COLO668 (cell line): ENCODE results near the gene ARHGAP35.
"Not testable (repeated sequence)": the region's sequence is repeated elsewhere in the genome, so short reads cannot be mapped to it uniquely, and the experiment has no call there.

Experiments used
- DNase-seq: peaks from one replicate; lab custom pipeline; 2025; ENCODE audit not compliant: unreplicated experiment; lab: John Stamatoyannopoulos, UW

ARHGAP35 gene

DNA sequence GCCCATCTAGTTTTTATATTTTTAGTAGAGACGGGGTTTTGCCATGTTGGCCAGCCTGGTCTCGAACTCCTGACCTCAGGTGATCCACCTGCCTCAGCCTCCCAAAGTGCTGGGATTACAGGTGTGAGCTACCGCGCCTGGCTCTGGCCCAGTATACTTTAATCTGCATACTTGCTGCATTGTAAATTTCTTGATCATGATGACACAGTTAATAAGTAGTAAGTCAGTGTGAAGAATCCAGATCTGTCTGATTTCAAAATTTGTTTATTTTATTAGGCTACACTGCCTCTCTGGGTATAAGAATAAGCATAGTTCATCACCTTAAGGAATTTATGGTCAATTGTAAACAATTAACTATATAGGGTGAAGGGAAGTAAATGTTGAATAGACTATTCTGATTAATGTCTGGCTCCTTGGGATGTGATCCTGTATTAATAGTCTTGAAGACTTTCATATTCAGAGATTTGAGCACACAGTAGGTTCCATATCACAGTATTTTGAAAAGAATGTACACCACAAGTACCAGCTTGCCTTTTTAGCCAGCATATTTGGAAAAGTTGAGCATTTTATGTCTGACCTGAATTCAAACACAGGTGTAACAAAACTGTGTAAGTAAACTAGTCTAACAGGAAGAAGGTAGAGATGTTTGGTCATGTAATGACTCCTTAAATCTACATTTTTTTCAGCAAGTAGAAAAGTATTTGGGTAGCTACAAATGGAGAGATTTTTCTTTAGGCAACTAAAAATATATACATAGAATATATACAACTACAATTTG, 7.4 kb downstream of the ARHGAP35 start:
- no peak for DNase-seq

DNA sequence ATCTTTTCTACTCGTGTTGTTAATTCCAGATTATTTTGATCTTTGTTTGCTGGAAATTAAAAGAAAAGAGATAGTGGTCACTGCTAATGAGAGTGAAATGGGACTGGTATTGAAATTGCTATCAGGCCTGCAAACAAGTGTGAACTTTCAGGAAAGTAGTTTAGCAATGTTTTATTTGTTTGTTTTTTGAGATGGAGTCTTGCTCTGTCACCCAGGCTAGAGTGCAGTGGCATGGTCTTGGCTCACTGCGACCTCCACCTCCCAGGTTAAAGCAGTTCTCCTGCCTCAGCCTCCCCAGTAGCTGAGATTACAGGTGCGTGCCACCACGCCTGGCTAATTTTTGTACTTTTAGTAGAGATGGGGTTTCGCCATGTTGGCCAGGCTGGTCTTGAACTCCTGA, 10.4 kb downstream of the ARHGAP35 start:
- DNase-seq, result not testable (repeated sequence)

DNA sequence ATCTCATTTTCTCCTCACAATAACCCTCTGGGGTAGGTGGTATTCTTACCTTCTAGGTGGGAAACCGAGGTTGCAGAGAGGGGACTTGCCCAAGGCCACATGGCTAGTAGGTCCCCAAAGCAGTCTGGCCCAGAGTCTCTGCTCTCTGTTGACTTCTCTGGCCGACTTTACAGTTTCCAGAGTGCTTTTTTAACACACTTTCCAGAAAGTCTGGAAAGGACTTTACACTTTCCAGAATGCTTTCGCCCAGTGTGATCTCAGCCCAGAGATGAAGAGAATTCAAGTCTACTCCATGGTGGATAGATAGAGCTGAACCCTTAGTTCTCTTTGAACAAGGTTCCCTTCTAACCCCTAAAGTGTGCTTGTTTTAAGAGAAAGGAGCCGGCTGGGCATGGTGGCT, 12.2 kb downstream of the ARHGAP35 start:
- DNase-seq, result no peak

DNA sequence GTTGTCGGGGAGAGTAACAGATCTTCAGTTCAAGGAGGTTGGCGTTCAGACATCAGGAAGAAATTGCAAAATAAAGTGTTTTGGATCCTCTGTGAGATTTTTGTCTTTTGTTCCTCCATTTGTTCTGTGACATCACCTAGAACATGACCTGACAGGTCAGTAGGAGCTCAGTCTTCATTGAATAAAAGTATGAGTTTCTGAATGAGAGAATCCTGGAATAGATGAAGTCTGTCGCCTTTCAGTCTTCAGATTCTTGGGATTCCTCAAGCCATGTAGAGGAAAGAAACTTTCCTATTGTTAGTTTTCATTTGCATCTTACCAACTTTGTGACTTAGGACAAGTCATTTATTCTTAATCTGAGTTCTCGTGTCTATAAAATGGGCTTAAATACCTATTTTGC, 14.4 kb downstream of the ARHGAP35 start:
- no peak for DNase-seq

GRCh38 chr19:46875657-46876056, 14.9 kb downstream of the ARHGAP35 start:
- no peak for DNase-seq

DNA sequence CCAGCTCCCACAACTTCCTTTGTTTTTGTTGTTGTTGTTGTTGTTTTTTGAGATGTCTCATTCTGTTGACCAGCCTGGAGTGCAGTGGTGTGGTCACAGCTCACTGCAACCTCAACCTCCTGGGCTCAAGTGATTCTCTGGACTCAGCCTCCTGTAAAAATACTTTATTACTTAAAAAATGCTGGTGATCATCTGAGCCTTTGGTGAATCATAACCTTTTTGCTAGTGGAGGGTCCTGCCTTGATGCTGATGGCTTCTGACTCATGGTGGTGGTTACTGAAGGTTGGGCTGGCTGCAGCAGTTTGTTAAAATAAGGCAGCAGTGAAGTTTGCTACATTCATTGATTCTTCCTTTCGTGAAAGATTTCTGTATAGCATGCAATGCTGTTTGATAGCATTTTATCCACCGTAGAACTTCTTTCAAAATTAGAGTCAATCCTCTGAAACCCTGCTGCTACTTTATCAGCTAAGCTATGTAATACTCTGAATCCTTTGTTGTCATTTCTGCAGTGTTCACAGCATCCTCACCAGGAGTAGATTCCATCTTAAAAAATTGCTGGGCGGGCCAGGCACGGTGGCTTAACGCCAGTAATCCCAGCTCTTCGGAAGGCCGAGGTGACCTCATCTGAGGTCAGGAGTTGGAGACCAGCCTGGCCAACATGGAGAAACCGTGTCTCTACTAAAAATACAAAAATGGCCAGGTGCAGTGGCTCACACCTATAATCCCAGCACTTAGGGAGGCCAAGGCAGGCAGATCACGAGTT, 18.0 kb downstream of the ARHGAP35 start:
- no peak for DNase-seq

- no peak for DNase-seq
These were observed 19.6 kb downstream of the ARHGAP35 start for GRCh38 chr19:46880431-46880830.

DNA sequence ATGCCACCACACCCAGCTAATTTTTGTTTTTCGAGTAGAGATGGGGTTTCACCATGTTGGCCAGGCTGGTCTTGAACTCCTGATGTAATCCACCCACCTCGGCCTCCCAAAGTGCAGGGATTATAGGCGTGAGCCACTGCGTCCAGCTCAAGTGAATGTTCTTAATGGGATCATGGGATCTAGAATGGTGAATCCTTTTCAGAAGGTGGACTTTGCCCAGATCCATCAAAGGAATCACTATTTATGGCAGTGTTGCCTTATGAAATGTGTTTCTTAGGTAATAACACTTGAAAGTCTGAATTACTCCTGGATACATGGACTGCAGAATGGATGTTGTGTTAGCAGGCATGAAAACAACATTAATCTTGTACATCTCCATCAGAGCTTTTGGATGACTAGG, 20.3 kb downstream of the ARHGAP35 start:
- no peak for DNase-seq

DNA sequence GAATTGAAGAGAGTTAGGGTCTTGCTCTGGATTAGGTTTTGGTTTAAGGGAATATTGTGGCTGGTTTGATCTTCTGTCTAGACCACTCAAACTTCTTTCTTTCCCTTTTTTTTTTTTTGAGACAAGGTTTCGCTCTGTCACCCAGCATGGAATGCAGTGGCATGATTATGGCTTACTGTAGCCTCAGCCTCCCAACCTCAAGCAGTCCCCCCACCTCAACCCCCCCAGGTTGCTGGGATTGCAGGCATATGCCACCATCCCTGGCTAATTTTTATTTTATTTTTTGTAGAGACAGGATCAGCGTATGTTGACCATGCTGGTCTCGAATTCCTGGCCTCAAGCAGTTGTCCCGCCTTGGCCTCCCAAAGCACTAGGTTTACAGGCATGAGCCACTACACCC, 21.2 kb downstream of the ARHGAP35 start:
- DNase-seq, result no peak

DNA sequence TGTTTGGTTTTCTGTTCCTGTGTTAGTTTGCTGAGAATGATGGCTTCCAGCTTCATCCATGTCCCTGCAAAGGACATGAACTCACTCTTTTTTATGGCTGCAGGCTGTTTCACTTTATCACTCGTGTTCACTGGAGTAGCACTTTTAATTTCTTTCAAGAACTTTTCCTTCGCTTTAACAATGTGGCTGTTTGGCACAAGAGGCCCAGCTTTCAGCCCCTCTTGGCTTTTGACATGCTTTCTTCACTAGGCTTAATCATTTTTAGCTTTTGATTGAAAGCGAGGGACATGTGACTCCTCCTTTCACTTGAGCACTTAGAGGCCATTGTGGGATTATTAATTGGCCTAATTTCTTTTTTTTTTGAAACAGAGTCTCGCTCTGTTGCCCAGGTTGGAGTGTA, 22.0 kb downstream of the ARHGAP35 start:
- DNase-seq, result not testable (repeated sequence)

DNA sequence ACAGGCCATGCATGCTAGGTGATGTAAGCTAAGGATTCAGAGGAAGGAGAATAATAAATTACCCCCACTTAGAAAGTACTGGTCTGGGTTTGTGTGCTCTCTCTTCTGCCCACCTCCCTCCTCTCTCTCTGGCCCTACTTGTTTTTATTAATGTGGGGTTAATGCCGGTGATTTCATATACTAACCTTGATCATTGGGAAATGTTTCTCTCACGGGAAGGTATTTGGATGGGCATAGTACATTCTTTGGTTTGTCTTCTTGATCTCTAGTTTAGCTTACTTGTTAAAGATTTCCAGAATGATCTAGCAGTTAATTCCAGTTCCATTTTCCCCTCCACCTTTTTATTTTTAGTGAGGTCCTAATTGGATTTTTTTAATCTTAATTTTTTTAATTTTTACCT, 24.6 kb downstream of the ARHGAP35 start:
- no peak for DNase-seq

- DNase-seq, result no peak
These were observed 25.9 kb downstream of the ARHGAP35 start for GRCh38 chr19:46886546-46887239.

DNA sequence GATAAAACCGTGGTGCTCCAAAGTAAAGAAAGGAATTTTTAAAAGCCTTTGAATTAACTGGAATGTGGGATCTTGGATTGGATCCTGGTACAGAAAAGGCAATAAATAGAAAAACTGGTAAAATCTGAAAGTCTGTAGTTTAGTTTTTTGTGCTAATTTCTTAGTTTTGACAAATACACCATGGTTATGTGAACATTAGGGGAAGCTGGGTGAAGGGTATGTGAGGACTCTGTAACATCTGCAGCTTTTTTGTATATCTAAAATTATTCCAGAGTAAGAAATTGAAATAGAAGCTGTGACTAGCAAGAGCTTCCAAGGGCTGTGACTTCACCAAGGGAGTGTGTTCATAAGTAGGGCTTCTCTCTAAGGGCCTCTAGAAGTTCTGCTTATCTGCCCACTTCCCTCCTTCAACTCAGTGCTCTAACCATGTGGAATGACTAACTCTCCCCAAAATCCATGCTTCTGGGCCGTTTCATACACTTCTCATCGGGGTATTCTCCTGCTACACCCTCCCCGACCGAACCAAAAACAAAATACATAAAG, 26.5 kb downstream of the ARHGAP35 start:
- DNase-seq, result no peak

- no peak for DNase-seq
These were observed 29.8 kb downstream of the ARHGAP35 start for GRCh38 chr19:46890423-46891170.

DNA sequence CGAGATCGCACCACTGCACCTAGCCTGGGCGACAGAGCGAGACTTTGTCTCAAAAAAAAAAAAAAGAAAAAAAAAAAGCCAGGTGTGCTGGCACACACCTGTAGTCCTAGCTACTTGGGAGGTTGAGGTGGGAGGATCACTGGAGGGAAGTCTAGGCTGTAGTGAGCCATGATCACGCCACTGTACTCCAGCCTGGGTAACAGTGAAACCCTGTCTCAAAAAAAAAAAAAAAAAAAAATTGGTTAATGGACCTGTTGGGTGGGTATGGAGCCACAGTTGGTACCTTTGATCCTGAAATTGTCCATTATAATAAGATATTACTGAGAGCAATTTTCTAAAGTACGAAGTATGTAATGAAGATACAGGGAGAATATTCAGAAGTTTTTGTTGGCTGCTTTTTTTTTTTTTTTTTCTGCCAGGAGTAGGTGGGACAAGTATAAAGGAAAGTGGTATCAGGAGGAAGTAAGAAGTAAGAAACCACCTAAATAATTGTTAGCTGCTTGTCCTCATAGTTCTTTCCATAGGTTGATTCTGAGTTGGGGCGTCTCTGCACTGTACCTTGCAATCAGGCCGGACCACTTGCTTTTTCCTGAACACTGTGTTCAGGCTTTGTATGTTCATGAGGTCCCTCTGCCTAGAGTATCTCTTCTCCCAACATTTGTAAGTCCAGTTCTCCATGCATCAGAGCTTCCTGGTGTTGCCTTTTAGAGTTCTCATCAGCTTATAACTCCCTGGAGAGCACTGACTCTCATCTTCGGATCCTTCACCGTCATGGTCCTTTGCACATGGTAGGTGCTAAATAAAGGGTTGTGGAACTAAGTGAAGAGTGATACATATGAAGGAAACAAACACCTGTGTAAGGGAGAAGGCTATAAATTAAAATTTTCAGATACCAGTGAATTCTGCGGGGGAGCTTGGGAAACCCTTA, 31.7 kb downstream of the ARHGAP35 start:
- DNase-seq, result no peak

- no peak for DNase-seq
These were observed 35.4 kb downstream of the ARHGAP35 start for GRCh38 chr19:46896076-46896794.

DNA sequence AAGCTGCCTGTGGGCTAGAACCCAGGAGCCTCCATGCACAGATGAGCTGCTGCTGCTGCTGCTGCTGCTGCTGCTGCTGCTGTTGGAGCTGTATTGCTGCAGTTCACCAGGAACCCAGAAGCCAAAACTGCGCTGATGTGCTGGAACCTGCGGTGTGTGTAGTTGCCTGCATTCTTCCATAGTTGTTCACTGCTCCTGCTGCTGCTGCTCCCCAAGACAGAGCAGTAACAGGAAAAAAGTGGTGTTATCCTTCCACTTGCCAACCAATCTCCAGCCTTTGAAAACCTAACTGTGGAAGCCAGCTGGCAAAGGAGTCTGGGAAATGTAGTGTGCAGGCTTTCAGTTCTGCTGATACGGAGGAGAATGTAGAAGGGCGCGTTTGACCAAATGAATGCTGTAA, 37.9 kb downstream of the ARHGAP35 start:
- no peak for DNase-seq

GRCh38 chr19:46900341-46900740, 39.5 kb downstream of the ARHGAP35 start:
- DNase-seq, result no peak

DNA sequence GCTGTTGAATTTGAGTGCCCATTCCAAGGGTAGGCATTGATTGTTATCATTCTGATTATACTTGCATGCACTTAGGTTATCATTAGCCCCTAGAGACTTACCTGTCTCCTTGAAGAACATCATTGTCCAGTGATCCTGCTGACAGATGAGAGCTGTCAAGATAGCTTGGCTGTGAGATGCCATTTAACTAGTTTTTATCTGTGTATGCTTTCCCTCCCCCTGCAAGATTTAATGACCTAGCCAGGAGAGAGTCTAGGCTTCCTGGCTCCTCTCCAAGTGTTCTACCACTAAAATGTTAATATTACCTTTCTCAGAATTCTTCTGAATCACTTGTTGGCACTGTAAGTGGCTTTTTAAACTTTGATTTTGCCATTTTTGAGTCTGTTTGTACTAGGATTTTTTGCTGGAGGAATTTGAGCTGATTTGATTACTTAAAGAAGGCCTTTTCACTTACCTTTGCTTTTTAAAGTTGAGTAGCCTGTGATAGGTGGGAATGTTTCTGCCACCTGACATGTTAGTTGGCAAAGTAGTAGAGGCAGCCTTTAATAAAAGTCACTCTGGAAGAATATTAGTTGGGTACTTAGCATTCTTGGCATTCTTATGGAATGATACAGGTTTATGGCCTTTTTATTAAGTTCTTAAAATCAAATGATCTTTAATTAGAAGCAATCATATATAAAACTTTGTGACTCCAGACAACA, 41.1 kb downstream of the ARHGAP35 start:
- no peak for DNase-seq
